Keratinocyte (primary cell): ENCODE data around the gene SSTR4. TPM values are rescaled to one million over a fixed set of nuclear protein-coding genes. Genes with fewer than 3 reads are reported as not detected.

Experiments
- DNase-seq: peaks from one replicate; pipeline ENCODE4 v3.0.0-alpha.2; 2011; ENCODE audit warnings: low read depth, missing footprints, low spot score
- FAIRE-seq: peaks from 2 replicates; lab custom pipeline; 2011; peaks lifted over from hg19 to GRCh38; lab: Jason Lieb, UNC
- H2AFZ ChIP-seq: 2 replicates; pipeline ENCODE4 v1.6.0; 2012; ENCODE audit warnings: low read length, control low read depth, inconsistent platforms; ENCODE audit not compliant: control insufficient read depth
- H3K27ac ChIP-seq: 2 replicates; pipeline ENCODE4 v1.5.1; 2011; ENCODE audit warnings: low read length; ENCODE audit not compliant: control insufficient read depth, insufficient read depth
- H3K27me3 ChIP-seq: 3 replicates; pipeline ENCODE4 v1.6.0; 2011; ENCODE audit warnings: low read length; ENCODE audit not compliant: control insufficient read depth, insufficient read depth; ENCODE audit errors: extremely low read depth
- H3K36me3 ChIP-seq, 2 experiments: 2 replicates in 1 of 2; 3 replicates in 1 of 2; pipeline ENCODE4 v1.5.1; 2011; ENCODE audit warnings: low read length in 2 of 2, mild to moderate bottlenecking in 1 of 2; ENCODE audit not compliant: control insufficient read depth in 2 of 2, insufficient read depth in 2 of 2; ENCODE audit errors: extremely low read depth in 1 of 2
- H3K4me1 ChIP-seq: 3 replicates; pipeline ENCODE4 v1.5.1; 2011; ENCODE audit warnings: low read length; ENCODE audit not compliant: control insufficient read depth, insufficient read depth; ENCODE audit errors: extremely low read depth
- H3K4me2 ChIP-seq: 3 replicates; pipeline ENCODE4 v1.6.0; 2011; ENCODE audit warnings: low read depth, low read length; ENCODE audit not compliant: control insufficient read depth, insufficient read depth; ENCODE audit errors: extremely low read depth
- H3K4me3 ChIP-seq, 3 experiments: fragments of 200-600 bp in 1 of 3; sonication (generic) in 1 of 3; 2 replicates in 2 of 3; 3 replicates in 1 of 3; pipeline ENCODE4 v1.5.1; 2011 to 2016; ENCODE audit warnings: low read length in 3 of 3, mild to moderate bottlenecking in 3 of 3, control low read depth in 2 of 3, inconsistent platforms in 1 of 3, low read depth in 1 of 3, mixed read lengths in 1 of 3, mixed run types in 1 of 3, moderate library complexity in 1 of 3; ENCODE audit not compliant: control insufficient read depth in 2 of 3, insufficient read depth in 2 of 3; ENCODE audit errors: extremely low read depth in 1 of 3
- H3K79me2 ChIP-seq: 2 replicates; pipeline ENCODE4 v1.6.0; 2012; ENCODE audit warnings: low read length; ENCODE audit not compliant: control insufficient read depth, insufficient read depth
- H3K9ac ChIP-seq: 3 replicates; pipeline ENCODE4 v1.6.0; 2011; ENCODE audit warnings: low read length; ENCODE audit not compliant: control insufficient read depth, insufficient read depth; ENCODE audit errors: extremely low read depth
- H3K9me1 ChIP-seq: 3 replicates; pipeline ENCODE4 v1.6.0; 2011; ENCODE audit warnings: low read length; ENCODE audit not compliant: control insufficient read depth, insufficient read depth; ENCODE audit errors: extremely low read depth
- H3K9me3 ChIP-seq: 2 replicates; pipeline ENCODE4 v1.5.1; 2012; ENCODE audit warnings: low read depth, low read length; ENCODE audit not compliant: control insufficient read depth
- H4K20me1 ChIP-seq: 3 replicates; pipeline ENCODE4 v1.6.0; 2011; ENCODE audit warnings: low read length; ENCODE audit not compliant: control insufficient read depth, insufficient read depth; ENCODE audit errors: extremely low read depth
- EZH2 ChIP-seq: IDR thresholded peaks from one replicate; pipeline ENCODE4 v1.6.1; 2012; ENCODE audit warnings: inconsistent platforms, mild to moderate bottlenecking, low read length, moderate library complexity
- dilution Hi-C: fragments of 300-500 bp; cut with MboI; formaldehyde crosslinking; loops from one replicate; pipeline ENCODE4 v1.7.0; 2020; ENCODE audit warnings: low sequenced_read_pairs; ENCODE audit not compliant: extremely low pct_ligation_motif_present
- polyA plus RNA-seq, 5 experiments: library from polyadenylated mRNA; depleted of rRNA in 3 of 5; stranded (reverse) in 3 of 5; stranded (forward) in 1 of 5; unstranded in 1 of 5; fragments of >200 nt; gene quantifications; 1 replicate in 1 of 5; 2 replicates in 3 of 5; 3 replicates in 1 of 5; pipeline versions ENCODE4 v1.2.1 to v1.2.3, GENCODE V29; 2011 to 2012; ENCODE audit warnings: missing spikeins in 2 of 5, low read depth in 1 of 5, low replicate concordance in 1 of 5
- TF ChIP-seq, protein P1 (sequence below), 3 experiments: IDR thresholded peaks in 1 of 3; conservative IDR thresholded peaks in 1 of 3; optimal IDR thresholded peaks in 1 of 3; 2 replicates in 2 of 3; 3 replicates in 1 of 3; pipeline versions ENCODE3 to v1.5.1; 2011; ENCODE audit warnings: low read length in 3 of 3, mild to moderate bottlenecking in 3 of 3, moderate library complexity in 2 of 3, control low read depth in 1 of 3, inconsistent platforms in 1 of 3; ENCODE audit not compliant: insufficient read depth in 2 of 3; ENCODE audit errors: extremely low read depth in 1 of 3

Gene SSTR4
- polyA plus RNA-seq, 1 donor (not counting 4 experiments of a cell fraction or from before 2014, with no cell fraction given), result not detected

DNA sequence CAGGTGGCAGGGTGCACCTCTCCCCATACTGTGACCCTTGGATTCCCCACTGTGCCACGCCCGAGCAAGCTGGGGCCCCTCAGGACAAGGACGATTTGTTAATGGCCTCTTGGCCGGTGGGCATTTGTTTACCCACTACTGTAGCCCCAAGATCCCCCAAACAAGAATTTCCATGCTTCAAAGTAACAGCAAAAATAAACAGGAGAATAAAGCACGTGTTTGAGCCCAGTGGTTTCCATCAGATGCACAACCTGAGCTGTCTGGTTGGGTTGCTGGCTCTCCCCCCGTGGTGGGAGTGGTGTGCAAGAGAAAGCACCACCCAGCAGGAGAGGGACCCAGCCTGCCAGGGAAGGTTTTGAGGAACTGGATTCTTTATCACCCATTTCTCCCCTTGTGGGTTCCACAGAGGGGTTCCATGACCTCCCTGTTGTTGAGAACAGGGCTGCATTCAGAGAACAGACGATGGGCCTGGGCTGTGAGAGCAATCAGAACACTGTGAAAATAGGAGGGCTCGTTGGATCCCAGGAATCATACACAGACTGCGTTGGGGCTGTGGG lies 46.2 kb downstream of the SSTR4 start:
- Histone ChIP-seq H3K4me1 (peaks cover 10% of the 10 kb centered on the region), H3K36me3 (no peaks in the 10 kb centered on the region), H3K9me1 (no peaks in the 10 kb centered on the region), H3K79me2 (no peaks in the 10 kb centered on the region), H2AFZ (no peak overlapping the region), H3K27me3 (no peaks in the 10 kb centered on the region), H3K4me2 (no peak overlapping the region), H3K9ac (no peak overlapping the region), H3K4me3 (no peak overlapping the region), H4K20me1 (no peaks in the 10 kb centered on the region), H3K27ac (no peak overlapping the region), H3K9me3 (no peaks in the 10 kb centered on the region)
- no peak for DNase-seq
- no peak for FAIRE-seq
- dilution Hi-C loops, result no loop called here
- TF ChIP-seq, protein P1, sequence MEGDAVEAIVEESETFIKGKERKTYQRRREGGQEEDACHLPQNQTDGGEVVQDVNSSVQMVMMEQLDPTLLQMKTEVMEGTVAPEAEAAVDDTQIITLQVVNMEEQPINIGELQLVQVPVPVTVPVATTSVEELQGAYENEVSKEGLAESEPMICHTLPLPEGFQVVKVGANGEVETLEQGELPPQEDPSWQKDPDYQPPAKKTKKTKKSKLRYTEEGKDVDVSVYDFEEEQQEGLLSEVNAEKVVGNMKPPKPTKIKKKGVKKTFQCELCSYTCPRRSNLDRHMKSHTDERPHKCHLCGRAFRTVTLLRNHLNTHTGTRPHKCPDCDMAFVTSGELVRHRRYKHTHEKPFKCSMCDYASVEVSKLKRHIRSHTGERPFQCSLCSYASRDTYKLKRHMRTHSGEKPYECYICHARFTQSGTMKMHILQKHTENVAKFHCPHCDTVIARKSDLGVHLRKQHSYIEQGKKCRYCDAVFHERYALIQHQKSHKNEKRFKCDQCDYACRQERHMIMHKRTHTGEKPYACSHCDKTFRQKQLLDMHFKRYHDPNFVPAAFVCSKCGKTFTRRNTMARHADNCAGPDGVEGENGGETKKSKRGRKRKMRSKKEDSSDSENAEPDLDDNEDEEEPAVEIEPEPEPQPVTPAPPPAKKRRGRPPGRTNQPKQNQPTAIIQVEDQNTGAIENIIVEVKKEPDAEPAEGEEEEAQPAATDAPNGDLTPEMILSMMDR (optimal IDR thresholded peaks at IDR 0.05 in 1 of 3, IDR thresholded peaks at IDR 0.05 in 1 of 3, conservative IDR thresholded peaks at IDR 0.05 in 1 of 3; ENCODE audit: extremely low read depth in 1 of 3, insufficient read depth in 2 of 3, low read length in 3 of 3), result no peak
- no peak for TF ChIP-seq EZH2

DNA sequence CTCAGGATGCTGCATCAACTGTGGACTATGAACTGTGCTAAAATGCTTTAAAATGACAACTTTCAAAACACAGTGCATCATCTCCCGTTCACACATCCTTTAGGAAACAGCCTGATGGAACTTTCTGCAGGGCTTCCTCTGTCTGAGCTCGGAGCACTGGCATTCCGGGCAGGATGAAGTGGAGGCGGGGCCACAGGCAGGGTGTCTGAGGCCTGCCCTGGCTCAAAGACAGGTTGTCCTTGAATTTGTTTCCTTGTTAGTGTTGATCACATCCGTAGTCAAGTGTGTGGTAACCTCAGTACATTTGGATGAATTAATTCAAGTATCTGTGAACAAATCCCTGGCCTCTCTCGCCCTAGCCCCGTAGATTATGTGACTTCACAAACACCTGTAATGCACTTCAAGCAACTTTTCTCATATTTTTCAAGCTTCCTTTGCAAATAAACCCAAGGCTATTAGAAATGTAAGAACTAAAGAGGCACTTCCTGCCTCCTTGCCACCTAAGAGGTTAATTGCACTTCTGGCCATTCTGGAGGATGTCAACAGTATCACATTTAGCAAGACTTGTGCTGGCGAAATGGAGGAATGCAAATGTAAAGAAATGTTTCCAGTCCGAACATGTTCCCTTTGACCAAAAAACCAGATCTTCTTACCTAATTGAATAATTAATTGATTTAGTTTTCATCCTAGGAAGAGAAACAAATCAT lies 47.9 kb downstream of the SSTR4 start:
- H3K9me1 ChIP-seq, result no peaks in the 10 kb centered on the region
- H3K4me2 ChIP-seq, result peak overlapping the region; percentile 44
- H3K4me1 ChIP-seq, result peaks cover 10% of the 10 kb centered on the region
- H4K20me1 ChIP-seq, result no peaks in the 10 kb centered on the region
- H3K9me3 ChIP-seq, result no peaks in the 10 kb centered on the region
- no peaks in the 10 kb centered on the region for H3K27me3 ChIP-seq
- H2AFZ ChIP-seq, result peak overlapping the region; percentile 66
- H3K27ac ChIP-seq, result peak overlapping the region; percentile 19
- H3K9ac ChIP-seq, result no peak overlapping the region
- H3K79me2 ChIP-seq, result no peaks in the 10 kb centered on the region
- FAIRE-seq, result peak; percentile 72
- no peak for DNase-seq
- H3K36me3 ChIP-seq, result no peaks in the 10 kb centered on the region
- no peak overlapping the region for H3K4me3 ChIP-seq
- TF ChIP-seq, protein P1 (optimal IDR thresholded peaks at IDR 0.05 in 1 of 3, IDR thresholded peaks at IDR 0.05 in 1 of 3, conservative IDR thresholded peaks at IDR 0.05 in 1 of 3; ENCODE audit: extremely low read depth in 1 of 3, insufficient read depth in 2 of 3, low read length in 3 of 3), result no peak
- no peak for TF ChIP-seq EZH2
- dilution Hi-C loops, result no loop called here
